ENCODE data around the gene TM9SF2.

The TM9SF2 gene

GRCh38 chr13:99577934-99578917 is 77.0 kb downstream of the TM9SF2 start:
- no peak for DNase-seq (ENCODE audit: low spot score)

- DNase-seq (ENCODE audit: low spot score): no peak
These were observed 79.4 kb downstream of the TM9SF2 start for GRCh38 chr13:99580500-99581268.

- no peak for DNase-seq (ENCODE audit: low spot score)
These were observed 81.2 kb downstream of the TM9SF2 start for GRCh38 chr13:99582511-99582910.

- DNase-seq (ENCODE audit: low spot score): no peak
These were observed 84.3 kb downstream of the TM9SF2 start for GRCh38 chr13:99585609-99586008.

- DNase-seq (ENCODE audit: low spot score): no peak
These were observed 85.7 kb downstream of the TM9SF2 start for GRCh38 chr13:99587021-99587420.

DNA sequence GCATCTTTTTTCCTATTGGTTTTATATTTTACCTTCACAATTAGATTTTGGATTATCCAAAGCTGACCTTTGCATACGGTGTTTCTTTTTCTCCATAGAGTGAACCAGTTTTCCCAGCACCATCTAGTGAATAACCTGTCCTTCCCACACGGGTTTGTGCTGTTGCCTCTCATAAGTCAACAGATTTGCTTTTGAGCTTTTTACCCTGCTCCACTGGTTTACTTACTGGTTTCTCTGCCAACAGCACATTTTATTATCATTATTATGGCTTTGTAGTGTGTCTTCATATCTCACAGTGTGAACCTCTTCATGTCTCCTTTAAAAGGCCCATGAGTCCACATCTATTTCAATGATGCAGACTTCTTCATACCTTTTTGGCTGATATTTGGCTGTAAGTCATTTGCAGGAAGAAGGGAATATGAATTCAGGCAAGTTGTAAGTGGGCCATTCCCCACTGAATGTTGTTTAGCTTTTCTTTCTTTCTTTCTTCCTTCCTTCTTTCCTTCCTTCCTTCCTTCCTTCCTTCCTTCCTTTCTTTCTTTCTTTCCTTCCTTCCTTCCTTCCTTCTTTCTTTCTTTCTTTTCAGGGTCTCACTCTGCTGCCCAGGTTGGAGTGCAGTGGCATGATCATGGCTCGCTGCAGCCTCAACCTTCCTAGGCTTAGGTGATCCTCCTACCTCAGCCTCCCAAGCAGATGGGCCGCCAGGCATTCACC is 86.8 kb downstream of the TM9SF2 start:
- no peak for DNase-seq (ENCODE audit: low spot score)

- DNase-seq (ENCODE audit: low spot score): no peak
These were observed 88.3 kb downstream of the TM9SF2 start for GRCh38 chr13:99589575-99589974.

DNA sequence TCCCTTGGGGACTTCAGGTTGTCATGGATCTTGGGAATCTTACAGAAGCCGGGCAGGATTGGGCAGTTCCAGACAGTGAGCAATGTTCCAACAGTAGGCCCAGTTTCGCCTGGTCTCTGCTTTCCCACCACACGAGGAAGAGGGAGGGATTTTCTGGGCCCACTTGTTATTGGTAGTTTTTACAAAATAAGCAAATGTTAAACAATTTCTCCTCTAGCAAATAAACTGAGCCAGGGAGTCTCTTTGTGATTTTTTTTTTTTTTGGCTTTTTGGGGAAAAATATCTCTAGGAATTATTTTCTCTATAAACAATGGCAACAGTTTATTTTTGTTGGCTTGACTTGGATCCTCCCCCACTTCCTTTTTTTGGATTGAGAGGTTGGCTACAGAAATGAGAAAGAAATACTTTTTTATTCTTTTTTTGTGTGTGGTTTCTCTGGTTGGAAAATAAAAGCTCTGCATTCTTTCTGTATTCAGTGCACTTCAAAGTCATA is 89.3 kb downstream of the TM9SF2 start:
- DNase-seq (ENCODE audit: low spot score): no peak

DNA sequence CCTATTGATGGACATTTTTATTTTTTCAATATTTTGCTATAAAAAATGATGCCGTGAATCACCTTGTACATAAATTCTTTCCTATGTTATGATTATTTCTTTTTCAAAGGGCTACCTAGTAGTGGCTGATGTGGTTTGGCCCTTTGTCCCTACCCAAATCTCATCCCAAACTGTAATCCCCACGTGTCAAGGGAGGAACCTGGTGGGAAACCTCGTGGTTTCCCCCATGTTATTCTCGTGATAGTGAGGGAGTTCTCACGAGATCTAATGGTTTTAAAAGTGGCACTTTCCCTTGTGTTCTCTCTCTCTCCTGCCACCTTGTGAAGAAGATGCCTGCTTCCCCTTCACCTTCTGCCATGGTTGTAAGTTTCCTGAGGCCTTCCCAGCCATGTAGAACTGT is 94.9 kb downstream of the TM9SF2 start:
- DNase-seq (ENCODE audit: low spot score): no peak

DNA sequence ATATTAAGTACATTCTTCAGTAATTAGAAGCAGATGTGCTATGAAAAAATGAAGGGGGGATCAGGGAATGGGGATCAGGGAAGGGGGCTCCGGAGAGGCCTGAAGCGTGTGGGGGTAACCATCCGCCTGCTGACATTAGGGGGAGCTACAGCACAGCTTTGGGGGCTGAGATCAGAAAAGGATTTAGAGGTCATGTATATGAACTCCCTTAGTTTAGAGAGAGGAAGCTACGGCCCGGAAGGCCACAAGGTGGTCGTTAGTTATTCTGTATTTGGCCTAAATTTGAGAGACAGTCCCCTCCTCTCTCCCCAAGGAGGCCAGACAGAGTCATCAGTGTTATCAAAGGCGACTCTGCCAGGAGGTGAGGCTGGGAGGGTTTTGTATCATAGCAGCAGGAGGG is 99.0 kb downstream of the TM9SF2 start:
- DNase-seq (ENCODE audit: low spot score): no peak

DNA sequence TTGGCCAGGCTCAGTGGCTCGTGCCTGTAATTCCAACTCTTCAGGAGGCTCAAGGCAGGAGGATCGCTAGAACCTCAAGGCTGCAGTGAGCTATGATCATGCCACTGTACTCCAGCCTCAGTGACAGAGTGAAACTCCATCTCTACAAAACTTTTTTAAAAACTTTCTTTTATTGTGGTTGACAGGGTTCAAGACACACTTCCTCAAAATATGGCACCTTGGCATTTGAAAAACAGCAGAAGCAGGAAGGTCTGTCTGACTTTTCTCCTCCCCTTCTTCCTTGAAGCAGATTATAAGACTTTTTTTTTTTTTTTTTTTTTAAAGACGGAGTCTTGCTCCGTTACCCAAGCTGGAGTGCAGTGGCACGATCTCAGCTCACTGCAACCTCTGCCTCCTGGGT is 100.3 kb downstream of the TM9SF2 start:
- no peak for DNase-seq (ENCODE audit: low spot score)

- DNase-seq (ENCODE audit: low spot score): no peak
These were observed 103.4 kb downstream of the TM9SF2 start for GRCh38 chr13:99604636-99605035.

DNA sequence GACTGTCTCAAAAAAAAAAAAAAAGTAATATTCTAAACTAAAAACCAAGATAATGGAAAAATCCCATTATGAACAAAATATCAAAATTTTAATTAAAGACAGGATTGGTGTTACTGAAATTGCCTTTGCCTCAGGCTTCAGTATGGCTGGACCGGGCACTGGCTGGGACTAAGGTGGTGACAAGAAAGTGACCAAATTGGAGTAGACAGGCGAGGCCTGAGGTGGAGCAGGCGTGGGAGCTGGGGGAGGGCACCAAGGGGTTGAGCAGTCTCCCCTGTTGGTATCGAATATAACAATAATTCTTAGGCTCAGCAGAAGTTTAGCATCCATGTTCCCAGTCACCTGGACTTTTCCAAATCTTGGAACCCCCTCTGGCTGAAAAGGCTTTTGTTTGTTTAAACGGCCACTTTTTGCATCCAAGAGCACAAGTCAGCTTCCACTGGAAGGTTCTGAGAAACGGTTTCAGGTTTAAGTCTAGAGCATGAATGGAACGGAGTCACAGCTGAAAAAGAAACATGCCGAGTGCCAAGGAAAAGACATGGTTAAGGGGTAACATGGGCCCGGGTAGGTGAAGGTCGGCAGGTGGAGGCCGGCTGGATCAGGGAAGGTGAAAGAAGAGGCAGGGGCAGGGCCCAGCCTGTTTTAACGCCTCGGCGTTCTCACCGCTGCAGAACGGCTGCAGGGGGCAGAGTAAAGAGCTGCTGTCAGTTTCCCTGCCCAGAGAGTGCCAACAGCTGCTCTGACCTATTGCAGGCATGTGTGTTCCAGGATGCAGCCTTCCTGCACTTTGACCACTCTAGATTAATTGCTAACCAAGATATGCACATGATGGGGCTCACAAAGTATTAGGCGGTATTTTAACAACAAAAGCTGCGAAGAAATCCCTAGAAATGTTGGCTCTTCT is 104.4 kb downstream of the TM9SF2 start:
- peak; percentile 29 for DNase-seq (ENCODE audit: low spot score)

DNA sequence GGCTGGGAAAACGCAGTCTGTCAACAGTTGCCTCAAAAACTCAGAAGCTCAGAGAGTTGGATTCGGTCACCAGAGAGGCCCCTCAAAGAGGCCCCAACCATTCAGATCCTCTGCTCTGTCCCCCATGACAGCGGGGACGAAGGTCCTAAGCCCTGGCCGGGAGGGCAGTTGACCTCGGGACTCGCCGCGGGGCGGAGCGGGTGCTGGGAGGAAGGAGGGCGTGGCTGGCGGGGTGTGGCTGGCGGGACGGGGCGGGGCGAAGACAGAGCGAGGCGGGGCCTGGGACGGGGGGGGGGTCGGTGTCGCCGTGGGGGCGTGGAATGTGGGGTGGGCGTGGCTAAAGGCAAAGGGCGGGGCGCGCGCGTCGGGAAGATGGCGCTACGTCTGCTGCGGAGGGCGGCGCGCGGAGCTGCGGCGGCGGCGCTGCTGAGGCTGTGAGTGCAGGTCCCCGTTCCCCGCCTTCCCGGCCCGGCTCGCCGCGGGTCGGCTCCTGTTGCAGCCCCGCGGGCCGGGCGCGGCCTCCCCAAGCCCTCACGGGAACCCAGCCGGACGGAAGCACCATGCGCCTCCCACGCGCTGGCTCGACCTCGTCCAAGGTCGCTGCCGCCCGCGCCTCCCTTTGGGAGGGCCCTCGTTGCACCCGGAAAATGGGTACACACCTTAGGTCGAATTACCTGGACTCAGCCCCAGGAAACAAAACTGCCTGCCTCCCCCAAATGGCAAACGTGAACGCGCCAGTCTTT is 105.2 kb downstream of the TM9SF2 start, which contains the start of gene CLYBL:
TSS of gene CLYBL (plus strand) at position 367 of the 743 bp plus-strand sequence.
- peak; percentile 93 for DNase-seq (ENCODE audit: low spot score)

DNA sequence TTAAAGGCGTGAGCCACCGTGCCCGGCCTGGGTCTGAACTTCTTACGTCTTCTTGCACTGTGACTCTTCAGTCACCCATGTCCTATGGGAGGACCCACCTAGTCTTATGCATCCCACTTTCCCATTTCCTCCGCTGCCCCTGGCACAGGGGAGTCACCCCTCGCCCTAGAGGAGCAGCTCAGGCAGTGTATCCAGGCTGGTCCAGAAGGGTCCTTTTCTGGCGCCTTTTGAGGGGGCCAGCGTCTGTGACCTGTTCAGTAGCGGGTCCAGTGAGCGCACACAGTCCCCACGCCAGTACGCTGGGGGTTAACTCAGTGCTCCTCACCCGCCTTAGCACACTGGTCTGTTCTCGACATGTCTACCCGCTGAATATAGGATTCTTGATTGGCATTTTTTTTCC is 107.1 kb downstream of the TM9SF2 start:
- no peak for DNase-seq (ENCODE audit: low spot score)

DNA sequence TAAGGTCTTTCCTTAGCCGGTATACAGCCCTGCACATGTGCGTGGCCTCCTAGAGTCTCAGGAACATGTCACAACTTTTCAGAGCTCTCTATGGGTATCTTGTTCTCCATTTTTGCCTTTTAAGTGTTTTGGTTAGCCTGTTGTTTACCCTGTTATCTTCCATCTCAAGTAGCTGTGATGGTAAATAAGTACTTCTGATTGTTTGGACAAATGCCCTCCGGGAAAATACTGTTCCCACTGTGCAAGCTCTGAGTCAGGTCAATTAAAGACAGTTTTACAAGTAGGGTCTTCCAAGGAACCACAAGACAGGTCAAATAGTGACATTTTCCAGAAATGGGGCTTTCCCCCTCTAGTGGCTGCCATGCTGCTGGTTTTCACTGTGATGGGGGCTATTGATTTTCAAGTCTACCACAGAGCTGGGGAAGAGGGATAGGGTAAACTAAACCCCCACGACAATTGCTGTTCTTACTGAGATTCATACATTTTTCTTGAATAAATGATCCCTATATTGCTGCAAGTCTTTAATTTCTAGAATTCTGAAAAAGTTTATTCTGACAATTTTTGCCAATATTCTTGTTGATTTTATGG is 109.5 kb downstream of the TM9SF2 start:
- DNase-seq (ENCODE audit: low spot score): no peak
